GM23338 (cell line): ENCODE measurements around the gene FASTKD1.

Source experiments
- CTCF ChIP-seq, 2 experiments: fragments of 200-600 bp in 1 of 2; sonication (generic) in 1 of 2; conservative IDR thresholded peaks; 2 replicates each; pipeline versions ENCODE4 v1.5.1 to v1.6.1; 2016 to 2017; ENCODE audit warnings: antibody characterized with exemption in 2 of 2, low read depth in 2 of 2, mild to moderate bottlenecking in 2 of 2, moderate library complexity in 1 of 2
- EZH2 ChIP-seq: fragments of 200-600 bp; sonication (generic); IDR thresholded peaks from one replicate; pipeline ENCODE4 v1.8.0; 2017; ENCODE audit warnings: antibody characterized with exemption, mild to moderate bottlenecking, low read depth; ENCODE audit not compliant: unreplicated experiment
- EZH2phosphoT487 ChIP-seq: fragments of 200-600 bp; sonication (generic); IDR thresholded peaks from one replicate; pipeline ENCODE4 v1.8.1; 2018; ENCODE audit warnings: antibody characterized with exemption; ENCODE audit not compliant: unreplicated experiment
- JUNB ChIP-seq: IDR thresholded peaks from one replicate; pipeline ENCODE4 v1.6.1; 2016; ENCODE audit warnings: antibody characterized with exemption; ENCODE audit not compliant: unreplicated experiment
- POLR2AphosphoS5 ChIP-seq: IDR thresholded peaks from 2 replicates; pipeline ENCODE4 v1.6.1; 2016; ENCODE audit warnings: antibody characterized with exemption, low read depth
- REST ChIP-seq: IDR thresholded peaks from one replicate; pipeline ENCODE4 v1.6.1; 2018; ENCODE audit warnings: antibody characterized with exemption; ENCODE audit not compliant: unreplicated experiment

- no peak for TF ChIP-seq REST
- no peak for TF ChIP-seq POLR2AphosphoS5
- TF ChIP-seq CTCF (conservative IDR thresholded peaks at IDR 0.05; ENCODE audit: low read depth in 2 of 2), result no peak
- TF ChIP-seq JUNB, result no peak
- no peak for TF ChIP-seq EZH2
- TF ChIP-seq EZH2phosphoT487, result no peak
Measured at GRCh38 chr2:169507698-169508097, 66.0 kb downstream of the FASTKD1 start.
